HUES64 (cell line): Measurements from ENCODE around the gene TAF11L2.
"Not testable (repeated sequence)": the region's sequence is repeated elsewhere in the genome, so short reads cannot be mapped to it uniquely, and the experiment has no call there.

Source experiments
- H3K27ac ChIP-seq: 2 replicates; pipeline ENCODE4 v1.7.0; 2013; ENCODE audit warnings: low read depth, low read length, inconsistent platforms
- H3K27me3 ChIP-seq: 2 replicates; pipeline ENCODE4 v1.6.1; 2013; ENCODE audit warnings: mild to moderate bottlenecking, low read length; ENCODE audit not compliant: insufficient read depth
- H3K36me3 ChIP-seq: 2 replicates; pipeline ENCODE4 v1.6.1; 2013; ENCODE audit warnings: mild to moderate bottlenecking, low read length; ENCODE audit not compliant: insufficient read depth
- H3K4me1 ChIP-seq: 2 replicates; pipeline ENCODE4 v1.6.1; 2013; ENCODE audit warnings: mild to moderate bottlenecking, low read length, moderate library complexity; ENCODE audit not compliant: insufficient read depth
- H3K4me3 ChIP-seq: 2 replicates; pipeline ENCODE4 v1.5.1; 2013; ENCODE audit warnings: mild to moderate bottlenecking, low read length, moderate library complexity
- H3K9ac ChIP-seq: 2 replicates; pipeline ENCODE4 v1.6.1; 2013; ENCODE audit warnings: mild to moderate bottlenecking, low read depth, low read length
- H3K9me3 ChIP-seq: 2 replicates; pipeline ENCODE4 v1.6.1; 2013; ENCODE audit warnings: low read depth, low read length; ENCODE audit not compliant: insufficient read depth
- WGBS: fragments of 150-250, 120-280 bp; methylation state at CpG from one replicate; pipeline ENCODE4 v1.1.7; 2013; ENCODE audit warnings: missing lambda C conversion rate; 5-methylcytosine and 5-hydroxymethylcytosine counted together

TAF11L2 gene

DNA sequence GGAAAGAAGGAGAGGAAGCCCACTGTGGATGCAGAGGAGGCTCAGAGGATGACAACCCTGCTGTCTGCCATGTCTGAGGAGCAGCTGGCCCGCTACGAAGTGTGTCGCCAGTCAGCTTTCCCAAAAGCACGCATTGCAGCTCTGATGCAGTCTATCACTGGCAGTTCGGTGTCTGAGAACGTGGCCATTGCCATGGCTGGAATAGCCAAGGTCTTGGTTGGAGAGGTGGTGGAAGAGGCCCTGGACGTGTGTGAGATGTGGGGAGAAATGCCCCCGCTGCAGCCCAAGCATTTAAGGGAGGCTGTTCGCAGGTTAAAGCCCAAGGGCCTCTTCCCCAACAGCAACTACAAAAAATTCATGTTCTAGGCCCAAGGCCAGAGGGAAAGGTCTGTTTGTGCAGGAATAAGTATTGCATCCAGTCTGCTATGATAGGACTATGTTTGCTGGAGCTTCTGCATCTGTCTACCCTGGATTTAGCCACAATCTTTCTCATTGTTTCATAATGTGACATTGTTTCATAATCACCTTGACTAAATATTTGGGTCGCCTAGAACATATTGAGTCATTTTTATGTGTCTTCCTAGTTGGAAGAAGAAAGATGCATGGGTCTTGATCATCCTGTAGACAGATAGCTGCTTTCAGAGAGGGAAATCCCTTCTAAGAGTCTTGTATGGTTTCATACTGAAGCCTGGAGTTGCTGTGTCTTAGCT, 11.4 kb upstream of the TAF11L2 start:
- not testable (repeated sequence) for H3K27me3 ChIP-seq, H3K9me3 ChIP-seq, H3K9ac ChIP-seq, H3K4me1 ChIP-seq, H3K27ac ChIP-seq, H3K4me3 ChIP-seq, H3K36me3 ChIP-seq
- WGBS = 95% methylated on average over 7 of the region's 10 CpGs

DNA sequence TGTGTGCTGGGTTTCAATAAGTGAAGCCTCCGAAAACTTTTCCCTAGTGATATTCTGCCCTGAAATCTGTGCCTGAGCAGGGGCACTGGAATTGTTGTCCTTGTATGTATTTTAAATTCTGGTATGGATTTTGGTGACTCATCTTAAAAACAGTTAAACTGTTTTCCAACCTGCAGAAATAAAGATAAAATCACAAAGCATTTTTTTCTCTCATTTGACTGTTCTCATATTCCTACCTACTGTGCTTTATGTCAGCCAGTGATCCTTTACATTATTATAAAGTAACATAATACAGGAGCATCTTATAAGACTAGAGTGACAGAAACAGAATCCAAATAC, 10.9 kb upstream of the TAF11L2 start:
- WGBS = 94% methylated on average over 1 of the region's 1 CpG
- no peaks in the 10 kb centered on the region for H3K9me3 ChIP-seq
- no peaks in the 10 kb centered on the region for H3K4me1 ChIP-seq
- no peak overlapping the region for H3K9ac ChIP-seq
- H3K36me3 ChIP-seq = no peaks in the 10 kb centered on the region
- H3K27me3 ChIP-seq = no peaks in the 10 kb centered on the region
- H3K27ac ChIP-seq = no peak overlapping the region
- no peak overlapping the region for H3K4me3 ChIP-seq

DNA sequence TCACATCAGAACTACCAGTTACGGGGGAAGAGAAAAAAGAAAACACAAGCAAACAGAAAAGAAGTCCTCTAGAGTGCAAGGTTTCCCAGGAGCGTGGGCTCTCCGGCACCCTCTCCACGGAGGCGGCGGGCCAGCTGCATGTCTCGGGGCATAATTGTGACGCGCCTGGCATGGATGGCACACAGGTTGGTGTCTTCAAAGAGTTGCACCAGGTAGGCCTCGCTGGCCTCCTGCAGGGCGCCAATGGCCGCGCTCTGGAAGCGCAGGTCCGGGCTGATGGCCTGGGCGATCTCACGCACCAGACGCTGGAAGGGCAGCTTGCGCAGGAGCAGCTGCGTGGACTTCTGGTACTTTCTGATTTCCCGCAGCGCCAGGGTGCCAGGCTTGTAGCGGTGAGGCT, 6.8 kb upstream of the TAF11L2 start:
- H3K9me3 ChIP-seq, H3K27me3 ChIP-seq, H3K36me3 ChIP-seq, H3K4me3 ChIP-seq, H3K4me1 ChIP-seq, H3K27ac ChIP-seq, H3K9ac ChIP-seq: not testable (repeated sequence)
- 97% methylated on average over 23 of the region's 23 CpGs for WGBS

DNA sequence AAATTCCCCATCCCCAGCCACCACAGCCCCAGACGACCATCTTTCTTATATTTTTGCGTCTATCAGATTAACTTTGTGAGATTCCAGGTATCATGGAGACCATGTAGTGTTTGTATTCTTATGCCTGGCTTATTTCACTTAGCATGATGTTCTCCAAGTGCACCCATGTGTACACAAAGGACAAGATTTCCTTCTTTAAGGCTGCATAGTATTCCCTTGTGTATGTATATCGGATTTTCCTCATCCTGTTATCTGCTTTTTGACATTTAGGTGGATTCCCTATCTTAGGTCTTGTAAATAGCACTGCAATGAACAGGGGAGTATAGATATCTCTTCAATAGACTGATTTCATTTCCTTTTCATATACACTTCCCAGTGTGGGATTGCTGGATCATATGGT, 5.3 kb upstream of the TAF11L2 start:
- Histone ChIP-seq H3K9ac (no peak overlapping the region), H3K27me3 (no peaks in the 10 kb centered on the region), H3K9me3 (no peaks in the 10 kb centered on the region), H3K36me3 (no peaks in the 10 kb centered on the region), H3K27ac (no peak overlapping the region), H3K4me1 (no peaks in the 10 kb centered on the region), H3K4me3 (no peak overlapping the region)
- 97% methylated on average over 3 of the region's 3 CpGs for WGBS

DNA sequence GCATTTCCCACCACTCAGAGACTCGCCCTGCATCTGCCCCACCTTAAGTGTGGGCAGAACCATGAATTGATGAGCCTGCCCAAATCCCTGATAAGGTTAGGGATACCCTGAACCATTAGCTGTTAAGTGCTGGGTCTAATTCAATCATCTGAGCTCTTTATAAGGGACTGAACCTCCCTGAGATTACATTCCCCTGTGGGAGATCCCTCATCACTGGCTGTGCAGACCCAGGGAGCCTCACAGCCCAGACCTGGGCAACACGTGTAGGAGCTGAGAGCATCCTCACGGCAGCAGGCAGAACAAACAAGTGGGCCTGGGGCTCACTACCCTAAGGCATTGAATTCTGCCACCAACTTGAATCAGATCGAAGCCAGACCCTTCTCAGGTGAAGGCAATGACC, 585 bp upstream of the TAF11L2 start:
- no peaks in the 10 kb centered on the region for H3K36me3 ChIP-seq
- no peak overlapping the region for H3K4me3 ChIP-seq
- no peaks in the 10 kb centered on the region for H3K9me3 ChIP-seq
- 89% methylated on average over 4 of the region's 4 CpGs for WGBS
- no peak overlapping the region for H3K9ac ChIP-seq
- H3K27ac ChIP-seq = no peak overlapping the region
- H3K27me3 ChIP-seq = no peaks in the 10 kb centered on the region
- no peaks in the 10 kb centered on the region for H3K4me1 ChIP-seq

DNA sequence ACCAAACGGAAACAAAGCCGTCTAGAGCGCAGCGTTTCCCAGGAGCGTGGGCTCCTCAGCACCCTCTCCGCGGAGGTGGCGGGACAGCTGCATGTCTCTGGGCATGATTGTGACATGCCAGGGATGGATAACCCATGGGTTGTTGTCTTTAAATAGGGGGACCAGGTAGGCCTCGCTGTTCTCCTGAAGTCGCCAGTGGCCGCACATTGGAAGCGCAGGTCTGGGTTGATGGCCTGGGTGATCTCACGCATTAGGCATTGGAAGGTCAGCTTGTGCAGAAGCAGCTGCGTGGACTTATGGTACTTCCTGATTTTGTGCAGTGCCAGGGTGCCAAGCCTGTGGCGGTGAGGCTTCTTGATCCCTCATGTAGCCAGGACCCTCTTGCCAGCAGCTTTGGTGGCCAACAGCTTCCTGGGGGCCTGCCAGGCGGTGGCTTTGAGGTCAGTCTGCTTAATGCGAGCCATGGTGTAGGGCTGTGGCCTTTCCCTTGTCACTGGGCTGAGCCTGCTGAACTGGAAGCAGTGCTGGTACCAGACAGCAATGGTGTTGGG, 13.8 kb downstream of the TAF11L2 start:
- no peak overlapping the region for H3K27ac ChIP-seq
- no peak overlapping the region for H3K4me3 ChIP-seq
- no peak overlapping the region for H3K9ac ChIP-seq
- H3K27me3 ChIP-seq = no peaks in the 10 kb centered on the region
- H3K9me3 ChIP-seq = no peaks in the 10 kb centered on the region
- 93% methylated on average over 17 of the region's 17 CpGs for WGBS
- no peaks in the 10 kb centered on the region for H3K4me1 ChIP-seq
- no peaks in the 10 kb centered on the region for H3K36me3 ChIP-seq

DNA sequence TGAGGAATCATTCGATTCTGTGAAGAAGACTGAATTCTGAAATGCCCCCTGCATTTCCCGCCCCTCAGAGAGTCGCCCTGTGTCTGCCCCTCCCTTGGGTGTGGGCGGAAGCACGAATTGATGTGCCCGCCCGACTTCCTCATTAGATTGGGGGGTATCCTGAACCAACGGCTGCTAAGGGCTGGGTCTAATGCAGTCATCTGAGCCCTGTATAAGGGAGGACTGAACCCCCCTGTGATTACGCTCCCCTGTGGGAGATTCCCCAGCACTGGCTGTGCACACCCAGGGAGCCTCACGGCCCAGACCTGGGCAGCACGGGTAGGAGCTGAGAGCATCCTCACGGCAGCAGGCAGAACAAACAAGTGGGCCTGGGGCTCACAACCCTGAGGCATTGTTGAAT, 19.5 kb downstream of the TAF11L2 start:
- H3K9ac ChIP-seq, H3K4me1 ChIP-seq, H3K27ac ChIP-seq, H3K36me3 ChIP-seq, H3K4me3 ChIP-seq, H3K27me3 ChIP-seq, H3K9me3 ChIP-seq: not testable (repeated sequence)
- 95% methylated on average over 4 of the region's 12 CpGs for WGBS

DNA sequence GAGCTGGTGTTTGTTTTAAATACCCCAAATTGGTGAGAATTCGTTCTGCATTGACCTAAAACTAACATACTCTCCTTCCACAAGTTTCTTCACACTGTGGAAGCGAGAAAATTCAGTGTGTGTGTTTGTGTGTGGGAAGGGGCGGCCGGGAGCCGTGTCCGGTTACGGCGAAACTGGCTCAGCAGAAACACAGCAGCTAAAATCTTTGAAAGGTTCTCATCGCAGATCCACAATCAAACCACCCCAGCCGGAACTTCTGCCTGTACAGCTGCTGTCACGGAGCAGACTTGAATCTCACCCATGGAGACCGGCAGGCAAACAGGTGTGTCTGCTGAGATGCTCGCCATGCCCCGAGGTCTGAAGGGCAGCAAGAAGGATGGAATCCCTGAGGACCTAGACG, 20.0 kb downstream of the TAF11L2 start, which contains the start of gene TAF11L3:
TSS of gene TAF11L3 (plus strand) at position 301 of the 400 bp plus-strand sequence.
- H3K4me3 ChIP-seq, H3K36me3 ChIP-seq, H3K9me3 ChIP-seq, H3K9ac ChIP-seq, H3K27ac ChIP-seq, H3K4me1 ChIP-seq, H3K27me3 ChIP-seq: not testable (repeated sequence)
- WGBS = no CpG with 5 or more reads among the region's 15 CpGs

DNA sequence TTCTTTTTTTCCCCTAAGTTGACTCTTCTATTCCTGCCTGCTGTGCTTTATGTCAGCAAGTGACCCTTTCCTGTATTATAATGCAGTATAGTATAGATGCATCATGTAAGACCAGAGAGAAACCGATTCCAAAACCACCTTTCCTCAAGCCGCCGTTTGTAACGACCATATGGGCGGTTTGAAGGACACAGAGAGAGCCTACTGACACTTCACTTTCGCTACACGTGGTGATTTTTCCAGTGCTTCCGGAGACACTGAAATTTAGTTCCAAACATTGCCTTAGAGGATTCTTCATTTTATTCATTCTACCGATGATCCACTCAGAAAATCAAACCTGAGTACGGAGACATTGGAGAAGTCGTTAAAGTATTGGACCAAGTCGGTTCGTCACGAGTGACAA, 21.5 kb downstream of the TAF11L2 start:
- not testable (repeated sequence) for H3K9me3 ChIP-seq, H3K36me3 ChIP-seq, H3K27ac ChIP-seq, H3K27me3 ChIP-seq, H3K4me3 ChIP-seq, H3K4me1 ChIP-seq, H3K9ac ChIP-seq
- 93% methylated on average over 8 of the region's 14 CpGs for WGBS

DNA sequence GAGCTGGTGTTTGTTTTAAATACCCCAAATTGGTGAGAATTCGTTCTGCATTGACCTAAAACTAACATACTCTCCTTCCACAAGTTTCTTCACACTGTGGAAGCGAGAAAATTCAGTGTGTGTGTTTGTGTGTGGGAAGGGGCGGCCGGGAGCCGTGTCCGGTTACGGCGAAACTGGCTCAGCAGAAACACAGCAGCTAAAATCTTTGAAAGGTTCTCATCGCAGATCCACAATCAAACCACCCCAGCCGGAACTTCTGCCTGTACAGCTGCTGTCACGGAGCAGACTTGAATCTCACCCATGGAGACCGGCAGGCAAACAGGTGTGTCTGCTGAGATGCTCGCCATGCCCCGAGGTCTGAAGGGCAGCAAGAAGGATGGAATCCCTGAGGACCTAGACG, 23.5 kb downstream of the TAF11L2 start, which contains the start of gene TAF11L4:
TSS of gene TAF11L4 (plus strand) at position 301 of the 400 bp plus-strand sequence.
- H3K36me3 ChIP-seq, H3K9ac ChIP-seq, H3K4me3 ChIP-seq, H3K4me1 ChIP-seq, H3K27ac ChIP-seq, H3K9me3 ChIP-seq, H3K27me3 ChIP-seq: not testable (repeated sequence)
- no CpG with 5 or more reads among the region's 15 CpGs for WGBS

DNA sequence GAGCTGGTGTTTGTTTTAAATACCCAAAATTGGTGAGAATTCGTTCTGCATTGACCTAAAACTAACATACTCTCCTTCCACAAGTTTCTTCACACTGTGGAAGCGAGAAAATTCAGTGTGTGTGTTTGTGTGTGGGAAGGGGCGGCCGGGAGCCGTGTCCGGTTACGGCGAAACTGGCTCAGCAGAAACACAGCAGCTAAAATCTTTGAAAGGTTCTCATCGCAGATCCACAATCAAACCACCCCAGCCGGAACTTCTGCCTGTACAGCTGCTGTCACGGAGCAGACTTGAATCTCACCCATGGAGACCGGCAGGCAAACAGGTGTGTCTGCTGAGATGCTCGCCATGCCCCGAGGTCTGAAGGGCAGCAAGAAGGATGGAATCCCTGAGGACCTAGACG, 26.9 kb downstream of the TAF11L2 start, which contains the start of gene TAF11L5:
TSS of gene TAF11L5 (plus strand) at position 301 of the 400 bp plus-strand sequence.
- not testable (repeated sequence) for H3K9ac ChIP-seq, H3K27ac ChIP-seq, H3K36me3 ChIP-seq, H3K9me3 ChIP-seq, H3K27me3 ChIP-seq, H3K4me1 ChIP-seq, H3K4me3 ChIP-seq
- no CpG with 5 or more reads among the region's 15 CpGs for WGBS

DNA sequence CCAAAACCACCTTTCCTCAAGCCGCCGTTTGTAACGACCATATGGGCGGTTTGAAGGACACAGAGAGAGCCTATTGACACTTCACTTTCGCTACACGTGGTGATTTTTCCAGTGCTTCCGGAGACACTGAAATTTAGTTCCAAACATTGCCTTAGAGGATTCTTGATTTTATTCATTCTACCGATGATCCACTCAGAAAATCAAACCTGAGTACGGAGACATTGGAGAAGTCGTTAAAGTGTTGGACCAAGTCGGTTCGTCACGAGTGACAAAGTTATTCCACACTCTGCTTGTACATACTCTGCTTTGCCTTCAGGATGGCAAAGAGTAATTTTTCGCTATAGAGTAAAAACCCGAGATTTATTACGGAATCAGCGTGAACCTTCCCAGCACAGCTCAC, 28.5 kb downstream of the TAF11L2 start:
- not testable (repeated sequence) for H3K27me3 ChIP-seq, H3K4me3 ChIP-seq, H3K9me3 ChIP-seq, H3K27ac ChIP-seq, H3K9ac ChIP-seq, H3K36me3 ChIP-seq, H3K4me1 ChIP-seq
- 93% methylated on average over 6 of the region's 17 CpGs for WGBS
